Measurements from ENCODE around the gene PRR15L.

Gene PRR15L

GRCh38 chr17:47987240-47987835 lies 29.7 kb upstream of the PRR15L start:
- no peaks in the 10 kb centered on the region for H3K9me3 ChIP-seq (ENCODE audit: control insufficient read depth, low read depth, low read length)
- H3K4me3 ChIP-seq (ENCODE audit: low read length) = no peak overlapping the region
- peaks cover 10% of the 10 kb centered on the region for H3K36me3 ChIP-seq (ENCODE audit: control insufficient read depth, low read depth, low read length)
- H3K27me3 ChIP-seq (ENCODE audit: control insufficient read depth, insufficient read depth, low read length) = no peaks in the 10 kb centered on the region
- peaks cover 33% of the 10 kb centered on the region for H3K4me1 ChIP-seq (ENCODE audit: control insufficient read depth, low read depth, low read length)
- no peak overlapping the region for H3K9ac ChIP-seq (ENCODE audit: low read length)
- H3K27ac ChIP-seq (ENCODE audit: low read length) = no peak overlapping the region

GRCh38 chr17:47986520-47986919 lies 28.8 kb upstream of the PRR15L start:
- Histone ChIP-seq H3K27ac (ENCODE audit: low read length) (no peak overlapping the region), H3K9ac (ENCODE audit: low read length) (no peak overlapping the region), H3K9me3 (ENCODE audit: control insufficient read depth, low read depth, low read length) (no peaks in the 10 kb centered on the region), H3K27me3 (ENCODE audit: control insufficient read depth, insufficient read depth, low read length) (no peaks in the 10 kb centered on the region), H3K4me3 (ENCODE audit: low read length) (no peak overlapping the region), H3K4me1 (ENCODE audit: control insufficient read depth, low read depth, low read length) (peaks cover 27% of the 10 kb centered on the region), H3K36me3 (ENCODE audit: control insufficient read depth, low read depth, low read length) (peaks cover 14% of the 10 kb centered on the region)

GRCh38 chr17:47983492-47984223 lies 26.0 kb upstream of the PRR15L start:
- peaks cover 17% of the 10 kb centered on the region for H3K4me1 ChIP-seq (ENCODE audit: control insufficient read depth, low read depth, low read length)
- no peaks in the 10 kb centered on the region for H3K9me3 ChIP-seq (ENCODE audit: control insufficient read depth, low read depth, low read length)
- H3K27ac ChIP-seq (ENCODE audit: low read length) = no peak overlapping the region
- H3K27me3 ChIP-seq (ENCODE audit: control insufficient read depth, insufficient read depth, low read length) = no peaks in the 10 kb centered on the region
- H3K9ac ChIP-seq (ENCODE audit: low read length) = no peak overlapping the region
- peaks cover 37% of the 10 kb centered on the region for H3K36me3 ChIP-seq (ENCODE audit: control insufficient read depth, low read depth, low read length)
- no peak overlapping the region for H3K4me3 ChIP-seq (ENCODE audit: low read length)

GRCh38 chr17:47982645-47983390 lies 25.1 kb upstream of the PRR15L start:
- H3K4me1 ChIP-seq (ENCODE audit: control insufficient read depth, low read depth, low read length) = peaks cover 15% of the 10 kb centered on the region
- no peak overlapping the region for H3K4me3 ChIP-seq (ENCODE audit: low read length)
- peaks cover 39% of the 10 kb centered on the region for H3K36me3 ChIP-seq (ENCODE audit: control insufficient read depth, low read depth, low read length)
- H3K9ac ChIP-seq (ENCODE audit: low read length) = no peak overlapping the region
- no peaks in the 10 kb centered on the region for H3K27me3 ChIP-seq (ENCODE audit: control insufficient read depth, insufficient read depth, low read length)
- no peaks in the 10 kb centered on the region for H3K9me3 ChIP-seq (ENCODE audit: control insufficient read depth, low read depth, low read length)
- H3K27ac ChIP-seq (ENCODE audit: low read length) = no peak overlapping the region

- no peak overlapping the region for H3K27ac ChIP-seq (ENCODE audit: low read length)
Observed at GRCh38 chr17:47982091-47982617, 24.5 kb upstream of the PRR15L start.

GRCh38 chr17:47981462-47981861 lies 23.8 kb upstream of the PRR15L start:
- Histone ChIP-seq H3K9me3 (ENCODE audit: control insufficient read depth, low read depth, low read length) (no peaks in the 10 kb centered on the region), H3K4me3 (ENCODE audit: low read length) (no peak overlapping the region), H3K27ac (ENCODE audit: low read length) (no peak overlapping the region), H3K4me1 (ENCODE audit: control insufficient read depth, low read depth, low read length) (peaks cover 2% of the 10 kb centered on the region), H3K36me3 (ENCODE audit: control insufficient read depth, low read depth, low read length) (peaks cover 44% of the 10 kb centered on the region), H3K9ac (ENCODE audit: low read length) (no peak overlapping the region), H3K27me3 (ENCODE audit: control insufficient read depth, insufficient read depth, low read length) (no peaks in the 10 kb centered on the region)

More at GRCh38 chr17:47982091-47982617, 24.5 kb upstream of the PRR15L start:
- no peak overlapping the region for H3K9ac ChIP-seq (ENCODE audit: low read length)
- no peaks in the 10 kb centered on the region for H3K27me3 ChIP-seq (ENCODE audit: control insufficient read depth, insufficient read depth, low read length)
- peaks cover 9% of the 10 kb centered on the region for H3K4me1 ChIP-seq (ENCODE audit: control insufficient read depth, low read depth, low read length)
- no peak overlapping the region for H3K4me3 ChIP-seq (ENCODE audit: low read length)
- H3K36me3 ChIP-seq (ENCODE audit: control insufficient read depth, low read depth, low read length) = peaks cover 44% of the 10 kb centered on the region
- H3K9me3 ChIP-seq (ENCODE audit: control insufficient read depth, low read depth, low read length) = no peaks in the 10 kb centered on the region

- Histone ChIP-seq H3K9ac (ENCODE audit: low read length) (no peak overlapping the region), H3K9me3 (ENCODE audit: control insufficient read depth, low read depth, low read length) (no peaks in the 10 kb centered on the region), H3K27me3 (ENCODE audit: control insufficient read depth, insufficient read depth, low read length) (no peaks in the 10 kb centered on the region), H3K27ac (ENCODE audit: low read length) (no peak overlapping the region), H3K4me1 (ENCODE audit: control insufficient read depth, low read depth, low read length) (no peaks in the 10 kb centered on the region), H3K4me3 (ENCODE audit: low read length) (no peak overlapping the region), H3K36me3 (ENCODE audit: control insufficient read depth, low read depth, low read length) (peaks cover 47% of the 10 kb centered on the region)
Observed at GRCh38 chr17:47980541-47980940, 22.9 kb upstream of the PRR15L start.

- no peaks in the 10 kb centered on the region for H3K9me3 ChIP-seq (ENCODE audit: control insufficient read depth, low read depth, low read length)
- H3K27me3 ChIP-seq (ENCODE audit: control insufficient read depth, insufficient read depth, low read length) = no peaks in the 10 kb centered on the region
- H3K4me1 ChIP-seq (ENCODE audit: control insufficient read depth, low read depth, low read length) = no peaks in the 10 kb centered on the region
- no peak overlapping the region for H3K4me3 ChIP-seq (ENCODE audit: low read length)
- no peak overlapping the region for H3K27ac ChIP-seq (ENCODE audit: low read length)
- peaks cover 66% of the 10 kb centered on the region for H3K36me3 ChIP-seq (ENCODE audit: control insufficient read depth, low read depth, low read length)
- H3K9ac ChIP-seq (ENCODE audit: low read length) = no peak overlapping the region
Observed at GRCh38 chr17:47978324-47978723, 20.6 kb upstream of the PRR15L start.

- Histone ChIP-seq H3K9ac (ENCODE audit: low read length) (no peak overlapping the region), H3K36me3 (ENCODE audit: control insufficient read depth, low read depth, low read length) (peaks cover 47% of the 10 kb centered on the region), H3K4me3 (ENCODE audit: low read length) (no peak overlapping the region), H3K4me1 (ENCODE audit: control insufficient read depth, low read depth, low read length) (no peaks in the 10 kb centered on the region), H3K27ac (ENCODE audit: low read length) (no peak overlapping the region), H3K9me3 (ENCODE audit: control insufficient read depth, low read depth, low read length) (no peaks in the 10 kb centered on the region), H3K27me3 (ENCODE audit: control insufficient read depth, insufficient read depth, low read length) (no peaks in the 10 kb centered on the region)
Observed at GRCh38 chr17:47975823-47976205, 18.1 kb upstream of the PRR15L start.

GRCh38 chr17:47975189-47975822 lies 17.6 kb upstream of the PRR15L start:
- H3K4me1 ChIP-seq (ENCODE audit: control insufficient read depth, low read depth, low read length) = peaks cover 2% of the 10 kb centered on the region
- H3K9ac ChIP-seq (ENCODE audit: low read length) = no peak overlapping the region
- H3K27ac ChIP-seq (ENCODE audit: low read length) = no peak overlapping the region
- peaks cover 1% of the 10 kb centered on the region for H3K27me3 ChIP-seq (ENCODE audit: control insufficient read depth, insufficient read depth, low read length)
- H3K4me3 ChIP-seq (ENCODE audit: low read length) = no peak overlapping the region
- H3K9me3 ChIP-seq (ENCODE audit: control insufficient read depth, low read depth, low read length) = no peaks in the 10 kb centered on the region
- H3K36me3 ChIP-seq (ENCODE audit: control insufficient read depth, low read depth, low read length) = peaks cover 42% of the 10 kb centered on the region

GRCh38 chr17:47973541-47973940 lies 15.9 kb upstream of the PRR15L start:
- no peak overlapping the region for H3K4me3 ChIP-seq (ENCODE audit: low read length)
- H3K27ac ChIP-seq (ENCODE audit: low read length) = no peak overlapping the region
- peaks cover 7% of the 10 kb centered on the region for H3K27me3 ChIP-seq (ENCODE audit: control insufficient read depth, insufficient read depth, low read length)
- H3K36me3 ChIP-seq (ENCODE audit: control insufficient read depth, low read depth, low read length) = peaks cover 29% of the 10 kb centered on the region
- H3K9me3 ChIP-seq (ENCODE audit: control insufficient read depth, low read depth, low read length) = no peaks in the 10 kb centered on the region
- H3K9ac ChIP-seq (ENCODE audit: low read length) = no peak overlapping the region
- H3K4me1 ChIP-seq (ENCODE audit: control insufficient read depth, low read depth, low read length) = peaks cover 4% of the 10 kb centered on the region
